Heart left ventricle (tissue), 13 donors: ENCODE data around the gene DNAH12.

Source experiments
- CTCF ChIP-seq, 12 donors: fragments of 200-600 bp; sonication (generic) in 4 of 12; IDR thresholded peaks; one replicate each; pipeline versions ENCODE4 v1.5.0 to v1.8.0; 2018 to 2022; ENCODE audit warnings: antibody characterized with exemption in 12 of 12, mild to moderate bottlenecking in 5 of 12
- POLR2A ChIP-seq, 2 donors: fragments of 450-650 bp; IDR thresholded peaks; one replicate each; pipeline ENCODE4 v1.6.1; 2017; ENCODE audit warnings: antibody characterized with exemption in 2 of 2, mild to moderate bottlenecking in 2 of 2, moderate library complexity in 2 of 2
- donor health status: ischemic (EF 13 %, LVEDD 7.1; RV severe dilation, severe dysfunction).
- donor health status: DM: no; HTN: yes; CAD: no.
- donor health status: DM: no; HTN: no; CAD: no.
- donor health status: ischemic (EF 25% LVEDD 6.9; RV normal size, moderate dysfunction).
- donor health status: ischemic (EF 25% LVEDD 5.7; RV mildly dilated, moderate dysfunction).
- donor health status: ischemic (EF 35%, LVEDD 5.7; RV mildly dilated, moderate dysfunction).
- donor health status: nonischemic (EF 11% LVEDD 7.7; RV severe dilation, severe dysfunction).
- donor health status: DM: yes; HTN: yes; CAD: no.
- donor health status: PGD.
- donor health status: ischemic (EF 29% LVEDD 5.4; RV normal size, mild dysfunction).
- donor health status: nonischemic (EF 23%, LVEDD 6.1; RV moderate dilation, normal function).

DNA sequence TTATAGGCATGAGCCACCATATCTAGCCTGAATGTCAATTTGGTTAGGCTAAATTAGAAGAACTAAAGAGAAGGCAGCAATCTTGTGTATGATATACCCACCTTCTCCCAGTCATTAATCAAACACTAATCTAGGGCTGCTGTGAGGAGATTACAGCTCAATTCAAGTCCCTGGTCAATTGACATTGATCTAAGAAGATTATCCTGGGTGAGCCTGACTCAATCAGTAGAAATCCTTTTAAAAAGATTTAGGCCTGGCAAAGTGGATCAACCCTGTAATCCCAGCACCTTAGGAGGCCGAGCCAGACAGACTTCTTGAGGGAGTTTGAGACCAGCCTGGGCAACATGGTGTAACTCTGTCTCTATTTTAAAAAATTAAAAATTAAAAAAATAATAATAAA lies 2.5 kb upstream of the DNAH12 start:
- TF ChIP-seq POLR2A (IDR thresholded peaks at IDR 0.05) (no peak), CTCF (IDR thresholded peaks at IDR 0.05) (no peak)
